Activated T-cell treated with anti-CD3 and anti-CD28 coated beads, Interleukin-2, amount 50 U/mL, for 1 hour (primary cell): ENCODE results near the gene HS3ST5.
"Not testable (repeated sequence)": the region's sequence is repeated elsewhere in the genome, so short reads cannot be mapped to it uniquely, and the experiment has no call there.

Experiments
- DNase-seq: peaks from one replicate; pipeline ENCODE4 v3.0.0-alpha.2; 2020

Gene HS3ST5

DNA sequence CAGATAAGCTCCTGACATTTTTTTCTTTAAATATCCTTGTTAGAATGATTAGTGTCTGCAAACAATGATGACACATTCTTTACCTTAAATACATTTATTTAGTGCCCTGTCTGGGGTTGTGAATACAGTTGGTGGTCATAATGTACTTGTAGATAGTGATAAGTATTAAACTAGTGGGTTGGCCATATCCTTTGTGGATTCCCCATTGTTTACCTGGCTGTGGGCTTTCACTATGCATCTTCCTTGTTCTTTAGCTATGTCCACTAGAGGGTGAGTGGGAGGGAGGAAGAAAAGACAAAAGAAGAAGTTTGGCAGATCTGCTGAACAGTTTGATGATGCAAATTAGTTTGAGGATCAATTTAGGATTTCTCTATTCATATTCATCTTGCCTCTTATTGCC, 15.7 kb downstream of the HS3ST5 start:
- DNase-seq: no peak

DNA sequence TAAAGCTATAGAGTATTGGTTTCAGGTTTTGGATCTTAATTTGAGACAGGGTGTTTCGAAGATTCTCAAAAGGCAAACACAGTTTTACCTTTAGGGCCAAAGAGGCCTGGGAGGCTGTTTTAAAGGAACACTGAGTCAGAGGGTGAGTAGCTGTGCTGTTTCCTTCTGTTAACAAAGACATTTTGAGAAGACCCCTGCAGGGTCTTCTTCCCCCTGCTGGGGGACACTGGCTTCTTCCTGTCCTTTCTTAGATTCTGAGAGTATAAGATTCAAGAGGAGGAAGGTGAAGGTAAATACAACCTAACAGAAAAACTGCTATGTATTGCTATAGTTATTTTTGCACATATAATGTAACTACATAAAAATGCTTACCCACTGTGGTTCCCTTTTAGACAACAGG, 19.0 kb downstream of the HS3ST5 start:
- no peak for DNase-seq

DNA sequence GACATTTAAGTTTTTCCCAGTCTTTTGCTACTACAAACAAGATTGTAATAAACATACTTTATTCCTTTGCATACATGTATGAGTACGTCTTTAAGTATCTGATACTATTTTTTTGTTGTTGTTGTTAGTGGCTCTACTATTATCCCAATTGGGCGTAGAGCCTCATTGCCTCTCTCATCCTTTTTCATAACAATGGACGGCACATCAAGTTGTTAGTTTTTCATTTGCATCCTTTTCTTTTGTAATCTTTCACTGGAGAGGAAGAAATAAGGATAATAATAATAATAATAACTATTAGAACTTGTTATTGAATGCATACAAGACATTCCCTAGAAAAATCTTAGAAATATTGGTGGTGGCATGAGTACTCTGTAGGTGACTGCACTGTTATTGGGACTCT, 23.1 kb downstream of the HS3ST5 start:
- DNase-seq: no peak

DNA sequence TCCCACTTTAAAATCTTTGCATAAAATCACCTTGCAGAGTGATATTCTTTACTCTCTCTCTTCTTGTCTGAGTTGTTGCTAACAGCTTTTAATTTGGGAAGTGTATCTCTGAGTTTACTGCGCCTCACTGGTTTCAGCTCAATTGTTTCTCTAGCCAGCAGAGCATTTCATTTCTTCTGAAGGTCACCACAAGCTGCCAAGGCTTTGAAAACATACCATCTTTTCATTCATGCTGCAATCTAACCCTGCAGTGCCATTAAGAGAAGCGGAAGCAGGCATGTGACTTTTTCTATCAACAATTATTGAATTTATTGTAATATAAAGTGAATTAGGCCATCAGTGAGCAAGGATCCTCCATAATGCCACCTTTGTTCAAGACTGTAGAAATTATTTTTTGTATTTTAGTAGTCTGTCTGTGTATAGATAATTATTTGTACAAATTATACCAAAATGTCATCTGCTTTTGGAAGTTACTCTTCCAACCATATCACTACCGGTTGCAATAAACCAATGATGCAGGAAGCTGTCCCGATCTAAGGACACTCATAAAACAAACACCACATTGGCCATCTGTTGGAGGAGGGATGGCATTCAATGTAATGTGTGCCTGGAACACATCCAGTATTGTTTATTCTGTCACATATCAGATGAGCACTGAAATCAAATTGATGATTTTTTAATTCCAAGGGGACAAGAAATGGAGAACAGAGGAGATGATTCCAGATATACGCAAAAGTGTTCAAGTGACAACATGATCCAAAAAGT, 26.8 kb downstream of the HS3ST5 start:
- no peak for DNase-seq

DNA sequence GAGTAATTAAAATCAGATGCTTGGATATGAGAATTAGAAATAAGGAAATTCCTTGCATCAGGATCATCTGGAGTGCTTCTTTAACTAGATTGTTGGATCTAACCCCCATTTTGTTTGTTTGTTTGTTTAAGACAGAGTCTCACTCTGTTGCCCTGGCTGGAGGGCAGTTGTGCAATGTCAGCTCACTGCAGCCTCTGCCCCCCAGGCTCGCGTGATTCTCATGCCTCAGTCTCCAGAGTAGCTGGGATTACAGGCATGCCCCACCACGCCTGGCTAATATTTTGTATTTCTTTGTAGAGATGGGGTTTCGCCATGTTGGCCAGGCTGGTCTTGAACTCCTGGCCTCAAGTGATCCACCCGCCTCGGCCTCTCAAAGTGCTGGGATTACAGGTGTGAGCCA, 29.0 kb downstream of the HS3ST5 start:
- DNase-seq: not testable (repeated sequence)

DNA sequence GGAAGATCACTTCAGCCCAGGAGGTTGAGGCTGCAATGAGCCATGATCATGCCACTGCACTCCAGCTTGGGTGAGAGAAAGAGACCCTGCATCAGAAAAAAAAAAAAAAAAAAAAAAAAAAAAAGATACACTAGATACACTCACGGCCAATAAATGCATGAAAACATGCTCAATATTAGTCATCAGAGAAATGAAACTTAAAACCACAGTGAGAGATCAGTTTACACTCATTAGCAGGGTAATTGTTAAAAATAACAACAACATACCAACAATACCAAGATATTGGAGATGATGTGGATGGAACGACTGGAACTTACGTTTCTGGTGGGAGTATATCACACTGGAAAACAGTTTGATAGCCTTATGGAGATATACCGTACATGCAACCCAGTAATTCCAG, 29.9 kb downstream of the HS3ST5 start:
- no peak for DNase-seq

DNA sequence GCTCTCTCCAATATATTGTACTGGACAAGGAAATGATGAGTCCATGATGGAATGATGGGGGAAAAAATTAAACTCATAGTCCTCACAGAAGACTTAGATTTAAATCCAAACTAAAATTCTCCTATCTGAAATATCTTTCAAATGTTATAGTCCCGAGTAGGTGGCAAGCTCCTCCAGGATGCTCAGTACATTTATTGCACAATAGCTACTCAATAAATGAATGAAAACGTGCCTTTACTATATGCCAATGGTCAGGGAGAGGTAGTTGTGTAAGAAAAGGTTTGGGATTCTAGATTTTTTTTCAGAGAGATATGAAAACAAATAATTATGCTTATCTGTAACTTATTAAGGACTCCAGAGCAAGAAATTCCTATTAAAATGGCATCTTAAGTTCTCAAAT, 32.8 kb downstream of the HS3ST5 start:
- DNase-seq: no peak

DNA sequence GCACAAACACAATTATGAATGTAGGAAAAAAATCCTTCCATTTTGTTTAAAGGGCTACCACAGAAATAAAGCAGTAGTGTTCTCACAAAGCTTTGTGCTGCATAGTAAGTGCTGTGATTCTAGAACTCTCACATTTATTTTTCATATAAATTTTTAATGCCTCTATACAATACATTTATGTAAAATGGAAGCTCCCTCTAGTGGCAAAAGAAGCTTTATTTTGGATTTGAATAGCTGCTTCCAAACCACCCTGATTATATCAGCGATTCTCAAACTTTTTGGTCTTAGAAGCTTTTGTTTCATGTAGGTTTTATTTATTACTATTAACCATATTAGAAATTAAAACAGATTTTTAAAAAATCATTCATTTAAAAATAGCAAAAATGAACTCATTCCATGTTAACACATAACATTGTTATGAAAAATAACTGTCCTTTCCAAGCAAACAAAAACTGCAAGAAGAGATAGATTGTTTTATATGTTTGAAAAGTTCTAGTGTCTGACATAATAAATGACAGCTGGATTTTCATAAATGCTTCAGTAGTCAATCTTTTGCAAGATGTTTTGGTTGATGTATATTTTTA, 38.4 kb downstream of the HS3ST5 start:
- DNase-seq: no peak

DNA sequence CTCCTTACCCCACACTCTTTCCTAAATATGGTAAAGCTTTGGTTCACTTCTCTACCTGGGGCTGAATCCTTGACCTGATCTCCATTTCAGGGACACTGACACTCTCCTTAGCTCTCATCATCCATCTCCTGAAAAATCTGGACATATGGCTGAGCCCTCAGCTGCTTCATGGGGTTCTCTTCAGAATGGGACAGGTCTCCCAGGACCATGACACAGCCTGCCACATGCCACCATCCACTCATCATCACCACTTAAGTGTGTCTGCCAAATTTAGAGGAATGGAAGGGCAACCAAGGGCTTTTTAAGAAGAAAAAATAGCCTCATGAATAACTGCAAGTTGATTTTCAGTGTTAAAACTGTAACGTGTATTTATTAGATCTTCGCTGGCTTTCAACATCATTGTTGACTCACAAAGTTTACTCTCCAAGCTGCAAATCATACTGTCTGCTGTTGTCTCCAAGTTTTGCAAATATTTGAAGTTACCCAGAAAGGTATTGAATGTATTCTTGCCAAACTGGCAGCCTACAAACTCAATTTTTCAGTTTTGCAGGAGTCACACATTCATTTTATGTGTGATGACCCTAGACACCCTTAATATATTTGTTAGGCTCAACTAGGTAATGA, 41.1 kb downstream of the HS3ST5 start:
- no peak for DNase-seq

DNA sequence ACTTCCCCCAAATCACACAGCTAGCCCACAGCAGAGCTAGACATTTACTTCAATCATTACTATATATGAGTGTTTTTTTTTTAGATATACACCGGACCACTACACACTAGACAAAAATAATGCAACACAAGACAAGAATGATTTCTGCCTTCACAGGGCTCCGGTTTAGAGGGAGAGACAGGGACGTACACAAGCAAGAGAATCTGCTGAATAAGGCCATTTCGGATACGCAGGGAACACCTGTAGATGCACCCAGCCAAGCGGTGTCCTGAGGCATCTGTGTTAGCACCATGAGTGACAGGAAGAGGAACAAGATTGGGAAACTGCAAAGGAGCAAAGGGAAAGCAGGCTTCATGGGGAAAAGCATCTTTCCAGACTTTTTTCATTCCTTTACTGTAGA, 45.7 kb downstream of the HS3ST5 start:
- DNase-seq: no peak

DNA sequence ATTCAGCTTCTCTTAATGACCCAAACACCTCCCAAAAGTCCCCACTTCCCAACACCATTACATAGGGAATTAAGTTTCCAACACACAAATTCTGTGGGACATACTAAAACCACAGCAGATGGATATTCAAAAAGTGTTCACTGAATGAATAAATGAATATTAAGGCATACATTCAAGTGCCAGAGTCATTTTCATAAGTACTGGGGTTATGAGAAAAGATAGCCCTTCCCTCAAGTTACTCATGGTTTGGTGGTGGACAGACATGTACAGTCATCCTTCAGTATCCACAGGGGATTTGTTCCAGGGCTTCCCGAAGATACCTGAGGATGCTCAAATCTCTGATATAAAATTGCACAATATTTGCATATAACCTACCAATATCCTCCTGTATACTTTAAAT, 50.4 kb downstream of the HS3ST5 start:
- DNase-seq: no peak

DNA sequence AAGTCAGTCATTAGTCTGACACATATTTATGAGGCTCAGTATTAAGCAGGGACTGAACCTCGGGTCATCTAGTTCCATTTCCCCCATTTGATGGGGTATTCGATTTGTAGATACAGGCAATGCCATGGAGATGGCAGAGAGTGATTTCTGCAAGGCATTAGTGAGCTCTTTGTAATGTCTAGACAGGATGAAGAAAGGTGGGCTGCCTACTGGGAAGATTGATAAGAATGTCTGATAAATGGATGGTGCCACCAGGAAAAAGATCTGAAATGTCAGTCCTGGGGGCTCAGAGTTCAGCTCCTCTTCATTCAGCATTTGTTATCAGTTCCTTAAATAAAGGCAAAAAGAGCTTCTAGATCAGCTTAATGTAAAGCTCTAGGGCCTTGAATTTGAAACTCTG, 51.4 kb downstream of the HS3ST5 start:
- DNase-seq: no peak

DNA sequence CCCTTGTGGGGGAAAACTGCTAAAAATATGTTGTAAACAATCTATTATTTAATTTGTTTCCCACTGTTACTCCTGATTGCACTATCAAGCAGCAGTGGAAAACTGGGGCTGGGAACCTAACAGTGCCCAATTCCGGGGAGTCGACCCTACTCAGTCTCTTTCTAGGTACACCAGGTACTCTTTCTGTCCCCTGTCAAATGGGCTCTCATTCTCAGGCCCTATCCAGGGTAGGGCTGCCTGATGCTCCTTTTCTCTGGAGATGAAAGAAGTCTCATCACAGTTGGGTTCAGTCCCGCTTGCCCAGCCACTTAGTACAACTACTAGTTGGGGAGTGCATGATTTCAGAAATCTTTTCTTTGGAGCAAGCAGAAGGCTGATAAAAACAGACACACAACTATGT, 52.0 kb downstream of the HS3ST5 start:
- no peak for DNase-seq

DNA sequence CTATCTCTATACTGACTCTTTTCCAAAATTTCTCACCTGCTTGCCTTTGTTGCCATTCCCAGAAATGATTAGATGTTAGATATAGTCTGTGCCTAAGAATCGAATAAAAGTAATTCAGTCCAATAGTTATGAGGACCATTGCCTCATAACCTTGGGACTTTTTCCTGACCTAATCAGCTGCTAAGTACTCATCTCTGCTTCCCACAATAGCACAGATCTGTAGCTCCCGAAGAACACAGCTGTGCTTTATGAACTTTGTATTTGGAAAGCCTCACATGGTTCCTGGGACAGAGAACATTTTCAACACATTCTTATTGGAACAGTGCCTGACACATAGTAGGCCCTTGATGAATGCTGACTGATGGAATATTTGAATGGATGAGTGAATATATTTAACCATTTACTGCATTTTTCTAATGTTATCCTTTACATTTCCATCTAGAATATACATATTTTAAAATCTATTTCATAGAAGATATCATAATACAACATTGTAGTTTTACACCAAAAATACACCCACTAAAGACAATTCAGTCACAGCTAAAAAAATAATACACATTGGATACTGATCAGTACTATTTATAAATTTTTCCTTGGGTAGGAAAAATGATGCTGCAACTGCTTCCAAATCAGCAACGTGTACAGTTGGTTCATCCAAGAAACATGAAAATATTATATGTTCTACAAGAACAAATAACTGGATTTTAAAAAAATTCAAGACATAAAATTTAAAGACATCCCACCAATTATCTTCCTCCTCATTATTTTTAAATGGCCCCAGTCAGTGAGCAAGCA, 53.9 kb downstream of the HS3ST5 start:
- no peak for DNase-seq

DNA sequence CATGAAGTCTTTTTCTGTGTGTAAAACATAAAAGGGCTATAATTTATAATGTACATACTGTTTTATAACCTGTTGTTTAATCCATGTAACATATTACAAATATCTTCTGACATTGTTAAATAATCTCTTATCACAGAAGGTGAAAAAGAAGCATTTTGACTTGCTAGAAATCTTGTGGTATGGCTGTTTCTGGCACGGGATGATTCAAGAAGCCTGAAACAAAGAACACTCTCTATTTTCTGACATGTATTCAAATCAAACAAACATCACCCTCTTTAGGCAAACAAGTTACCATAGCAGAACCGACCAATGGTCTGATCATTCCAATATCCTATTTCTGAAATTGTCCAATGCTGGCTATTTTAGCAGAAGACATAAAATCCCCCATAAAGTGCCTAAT, 55.4 kb downstream of the HS3ST5 start:
- no peak for DNase-seq

DNA sequence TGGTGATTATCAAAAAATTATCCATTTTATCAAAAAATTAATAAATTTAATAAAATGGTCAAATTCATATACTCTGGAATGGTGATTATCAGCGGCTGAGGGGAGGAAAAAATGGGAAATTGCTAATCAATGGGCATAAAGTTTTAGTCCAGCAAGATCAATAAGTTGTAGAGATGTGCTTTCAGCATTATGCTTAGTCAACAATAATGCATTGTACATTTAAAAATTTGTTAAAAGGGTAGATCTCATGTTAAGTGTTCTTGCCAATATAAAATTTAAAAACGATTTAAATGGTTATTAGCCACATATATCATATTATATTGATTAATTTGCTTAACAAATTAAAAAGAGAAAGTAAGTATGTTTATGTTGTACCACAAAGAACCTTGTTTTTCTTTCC, 56.6 kb downstream of the HS3ST5 start:
- DNase-seq: no peak

DNA sequence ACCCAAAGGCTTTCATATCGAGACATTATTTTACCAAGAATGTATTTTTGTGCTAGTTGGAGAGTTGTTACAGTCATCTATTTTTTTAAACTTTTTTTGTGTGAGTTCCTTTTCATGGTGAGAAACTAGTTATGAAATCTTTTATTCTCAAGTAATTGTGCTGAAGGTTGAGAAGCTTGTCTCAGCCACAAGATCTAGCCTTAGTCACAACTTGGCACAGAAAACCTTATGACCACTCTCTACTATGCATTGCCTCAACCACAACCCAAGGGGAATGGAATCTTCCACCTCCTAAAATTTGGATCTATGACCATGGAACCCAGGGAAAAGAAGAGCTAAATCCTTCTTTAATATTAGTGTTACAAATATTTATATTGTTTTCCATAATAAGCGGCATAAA, 58.5 kb downstream of the HS3ST5 start:
- DNase-seq: no peak

DNA sequence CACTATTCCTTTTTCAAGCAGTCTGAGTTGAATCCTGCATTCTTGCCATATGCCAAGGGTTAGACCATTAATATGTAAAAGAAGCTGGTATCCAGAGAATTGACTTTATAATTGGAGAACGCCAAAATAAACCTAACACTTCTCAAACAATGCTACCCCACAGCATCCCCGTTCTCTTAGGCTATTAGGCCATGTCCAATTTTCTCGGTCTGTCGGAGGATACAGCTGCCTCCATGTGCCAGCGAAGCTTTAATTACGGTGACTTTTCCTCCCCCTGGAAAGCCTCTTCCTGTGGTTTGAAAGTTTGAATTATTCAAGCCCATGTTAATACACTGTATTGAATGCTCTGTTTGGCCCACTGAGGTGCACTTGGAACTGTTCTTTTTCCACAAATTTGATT, 60.5 kb downstream of the HS3ST5 start:
- no peak for DNase-seq

DNA sequence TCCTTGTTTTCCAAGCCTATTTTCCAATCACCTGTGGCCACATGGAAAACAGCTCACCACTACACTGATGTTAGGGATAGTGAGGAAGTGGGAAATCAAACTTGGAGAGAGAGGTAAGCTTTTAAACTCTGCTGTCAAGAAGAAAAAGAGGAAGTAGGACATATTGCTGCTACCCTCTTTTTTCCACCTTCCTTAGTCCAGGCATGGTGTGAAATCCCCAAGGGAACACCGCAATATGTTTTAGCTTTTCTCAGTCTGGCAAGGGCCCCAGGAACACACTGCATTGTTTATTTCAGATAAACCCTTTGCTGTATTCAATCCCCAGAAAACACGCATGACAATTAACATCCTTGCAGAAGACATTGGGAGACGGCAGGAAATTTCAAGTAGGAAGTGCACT, 61.3 kb downstream of the HS3ST5 start:
- DNase-seq: no peak

DNA sequence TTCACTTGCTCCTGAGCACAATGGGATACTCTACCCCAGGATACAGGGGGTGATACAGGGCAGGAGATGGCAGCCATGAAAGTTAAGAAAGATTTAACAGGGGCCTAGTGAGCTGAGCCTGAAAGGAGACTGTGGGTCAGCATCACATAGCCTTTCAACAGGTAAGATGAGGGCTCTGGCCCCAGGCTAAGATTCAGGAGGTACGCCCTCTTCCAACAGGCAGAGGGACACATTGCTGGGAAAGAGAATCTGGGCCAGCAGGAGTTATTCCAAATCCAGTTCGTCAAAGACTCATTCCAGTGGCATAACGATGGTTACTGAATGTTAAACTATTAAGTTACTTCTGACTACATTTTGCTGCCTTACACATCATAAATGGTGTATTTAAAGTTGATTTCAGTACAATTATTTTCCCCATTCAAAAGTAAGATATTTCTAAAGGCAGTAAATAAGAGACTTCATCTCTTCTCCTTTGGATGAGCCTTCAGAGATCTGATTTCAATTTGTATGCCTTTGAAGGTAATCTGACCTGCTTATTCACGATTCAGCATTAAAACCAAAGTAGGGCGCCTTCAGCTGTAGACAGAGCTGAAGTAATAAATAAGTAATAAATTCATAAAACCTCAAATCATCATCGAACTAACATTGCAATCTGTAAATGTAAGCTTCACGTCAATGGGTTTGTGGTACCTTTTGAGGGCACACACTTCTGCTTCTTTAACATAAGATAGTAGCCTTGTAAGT, 62.4 kb downstream of the HS3ST5 start:
- no peak for DNase-seq

DNA sequence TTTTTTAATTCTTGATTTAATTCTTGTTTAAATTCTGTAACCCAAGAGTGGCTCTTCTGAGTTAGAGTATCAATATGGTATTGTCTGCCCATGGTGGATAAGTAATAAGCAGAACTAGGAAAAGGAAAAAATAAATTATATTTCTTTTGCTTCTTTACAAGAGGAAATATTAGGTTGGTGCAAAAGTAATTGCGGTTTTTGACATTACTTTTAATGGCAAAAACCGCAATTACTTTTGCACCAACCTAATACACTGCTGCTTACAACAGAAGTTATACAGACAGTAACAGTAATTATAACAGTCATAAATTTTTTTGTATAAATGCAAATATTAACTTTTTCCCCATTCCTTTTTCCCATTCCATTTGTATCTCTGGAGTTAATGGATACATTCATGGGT, 65.6 kb downstream of the HS3ST5 start:
- DNase-seq: no peak

DNA sequence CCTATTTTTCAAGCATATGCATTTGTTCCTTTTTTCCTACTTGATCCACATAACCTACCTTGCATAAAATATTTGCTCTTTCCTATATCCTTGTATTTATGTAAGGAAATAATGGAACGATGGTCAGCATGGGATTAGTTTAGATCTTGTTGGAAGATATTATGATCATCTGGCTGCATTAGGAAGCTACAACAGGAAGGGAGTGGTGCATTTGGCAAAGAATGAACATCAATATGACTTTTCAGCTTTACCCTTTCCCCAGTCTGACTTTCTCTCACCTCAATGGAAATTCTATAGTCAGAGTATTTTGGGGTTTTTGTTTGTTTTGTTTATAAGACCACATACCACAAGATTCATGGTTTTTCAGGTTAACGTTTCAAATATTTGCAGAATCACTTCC, 66.0 kb downstream of the HS3ST5 start:
- no peak for DNase-seq

DNA sequence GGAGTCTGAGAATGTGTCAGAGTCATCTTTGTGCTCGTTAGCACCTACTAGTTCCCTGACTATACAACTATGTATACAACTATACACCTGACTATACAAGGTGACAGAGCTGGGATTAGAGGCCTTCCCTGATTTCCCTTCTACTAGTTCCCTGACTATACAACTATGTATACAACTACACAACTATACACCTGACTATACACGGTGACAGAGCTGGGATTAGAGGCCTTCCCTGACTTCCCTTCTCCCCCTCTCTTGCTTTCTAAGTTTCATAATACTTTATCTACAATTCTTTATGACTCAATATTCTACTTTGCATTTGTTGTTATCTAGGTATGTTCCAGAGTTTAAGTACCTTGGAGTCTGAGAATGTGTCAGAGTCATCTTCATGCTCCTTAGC, 68.0 kb downstream of the HS3ST5 start:
- DNase-seq: no peak
